Adrenal gland (tissue), 5 donors: Measurements from ENCODE around the gene OR51B4.

Experiments
- CTCF ChIP-seq, 6 experiments: fragments of 450-650 bp in 4 of 6; fragments of 200-600 bp in 2 of 6; sonication (generic) in 1 of 6; IDR thresholded peaks; 1 replicate in 5 of 6; 2 replicates in 1 of 6; pipeline versions ENCODE4 v1.5.1 to v1.8.0; 2016 to 2021; ENCODE audit warnings: antibody characterized with exemption in 6 of 6, mild to moderate bottlenecking in 2 of 6, moderate library complexity in 1 of 6
- POLR2A ChIP-seq, 2 donors: fragments of 450-650 bp; IDR thresholded peaks; one replicate each; pipeline ENCODE4 v1.6.1; 2017; ENCODE audit warnings: antibody characterized with exemption in 2 of 2, mild to moderate bottlenecking in 2 of 2, moderate library complexity in 1 of 2
- donor health status: DM: no; HTN: no; CAD: no.

GRCh38 chr11:5289696-5290095 is 12.1 kb downstream of the OR51B4 start:
- TF ChIP-seq POLR2A (IDR thresholded peaks at IDR 0.05), result no peak
- TF ChIP-seq CTCF (IDR thresholded peaks at IDR 0.05), result no peak
